Measurements from ENCODE around the gene TMEM205. TPM values are rescaled to one million over a fixed set of nuclear protein-coding genes. Genes with fewer than 3 reads are reported as not detected.

The TMEM205 gene
- total and polyA plus RNA-seq, 2 of the 13 experiments (the other 11 are each of a cell fraction or from before 2014, with no cell fraction given), result 45.5 to 98.7 TPM

DNA sequence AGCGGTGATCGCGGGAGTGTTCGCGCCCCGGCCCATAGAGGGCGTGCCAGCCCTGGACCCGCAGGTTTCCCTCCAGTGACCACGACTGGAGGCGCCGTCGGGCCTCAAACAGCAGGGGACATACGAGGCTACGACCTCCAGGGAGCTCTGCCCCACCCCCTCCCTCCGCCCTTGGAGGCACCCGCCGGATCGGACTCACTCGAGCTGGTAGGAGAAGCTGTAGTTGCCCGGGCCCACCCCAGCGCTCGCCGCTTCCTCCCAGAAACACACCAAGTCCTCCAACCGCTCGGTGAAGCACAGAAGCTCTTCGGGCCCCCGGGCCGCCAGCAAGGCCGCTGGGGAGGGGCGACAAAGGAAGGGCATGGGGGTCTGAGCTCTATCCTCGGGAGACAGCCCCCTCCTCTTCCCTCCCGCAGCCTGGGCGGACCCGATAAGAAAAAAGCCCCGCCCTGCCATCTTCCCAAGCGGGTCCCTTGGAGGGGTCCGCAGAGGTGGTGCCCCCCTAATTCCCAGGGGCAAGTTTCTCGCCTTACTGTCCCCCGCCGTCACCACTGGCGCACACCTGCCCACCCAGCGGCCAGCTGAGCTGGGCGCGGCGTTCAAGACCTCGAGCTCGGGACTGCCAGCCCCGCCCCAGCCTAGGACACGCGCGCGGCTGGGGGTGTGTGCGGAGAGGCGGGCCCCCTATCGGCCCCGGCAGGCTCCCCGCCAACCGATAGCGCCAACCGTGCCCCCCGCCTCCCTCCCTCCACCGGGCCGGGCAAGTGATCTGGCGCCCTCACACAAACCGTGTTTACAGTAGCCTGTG, 37.0 kb upstream of the TMEM205 start (continued):
- TF ChIP-seq, protein P1, sequence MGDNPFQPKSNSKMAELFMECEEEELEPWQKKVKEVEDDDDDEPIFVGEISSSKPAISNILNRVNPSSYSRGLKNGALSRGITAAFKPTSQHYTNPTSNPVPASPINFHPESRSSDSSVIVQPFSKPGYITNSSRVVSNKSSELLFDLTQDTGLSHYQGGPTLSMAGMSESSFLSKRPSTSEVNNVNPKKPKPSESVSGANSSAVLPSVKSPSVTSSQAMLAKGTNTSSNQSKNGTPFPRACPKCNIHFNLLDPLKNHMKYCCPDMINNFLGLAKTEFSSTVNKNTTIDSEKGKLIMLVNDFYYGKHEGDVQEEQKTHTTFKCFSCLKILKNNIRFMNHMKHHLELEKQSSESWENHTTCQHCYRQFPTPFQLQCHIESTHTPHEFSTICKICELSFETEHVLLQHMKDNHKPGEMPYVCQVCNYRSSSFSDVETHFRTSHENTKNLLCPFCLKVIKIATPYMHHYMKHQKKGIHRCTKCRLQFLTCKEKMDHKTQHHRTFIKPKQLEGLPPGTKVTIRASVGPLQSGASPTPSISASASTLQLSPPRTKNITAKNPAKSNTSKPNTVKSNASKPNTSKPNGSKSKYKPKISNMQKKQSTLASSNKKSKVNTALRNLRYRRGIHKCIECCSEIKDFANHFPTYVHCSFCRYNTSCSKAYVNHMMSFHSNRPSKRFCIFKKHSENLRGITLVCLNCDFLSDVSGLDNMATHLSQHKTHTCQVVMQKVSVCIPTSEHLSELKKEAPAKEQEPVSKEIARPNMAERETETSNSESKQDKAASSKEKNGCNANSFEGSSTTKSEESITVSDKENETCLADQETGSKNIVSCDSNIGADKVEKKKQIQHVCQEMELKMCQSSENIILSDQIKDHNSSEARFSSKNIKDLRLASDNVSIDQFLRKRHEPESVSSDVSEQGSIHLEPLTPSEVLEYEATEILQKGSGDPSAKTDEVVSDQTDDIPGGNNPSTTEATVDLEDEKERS (CRISPR knock-in tag; IDR thresholded peaks at IDR 0.05), result peak; percentile 89
- TF ChIP-seq ZFY (CRISPR knock-in tag; IDR thresholded peaks at IDR 0.05) (peak; percentile 50; the same call in 1 of the 2 replicates), HDAC1 (CRISPR knock-in tag; IDR thresholded peaks at IDR 0.05) (peak; percentile 40; the same call in 1 of the 2 replicates), FOXA1 (IDR thresholded peaks at IDR 0.05) (no peak), FOXA1 (CRISPR knock-in tag; IDR thresholded peaks at IDR 0.05) (peak; percentile 57), SIN3A (IDR thresholded peaks at IDR 0.05; ENCODE audit: borderline replicate concordance, low read depth, low read length) (peak; percentile 28; the same call in 1 of the 2 replicates), BORCS8-MEF2B (CRISPR knock-in tag; IDR thresholded peaks at IDR 0.05) (0 out of 2 replicates have a peak, but pooled peaks have one; percentile 34), ZNF446 (CRISPR knock-in tag; IDR thresholded peaks at IDR 0.05) (0 out of 2 replicates have a peak, but pooled peaks have one; percentile 33), XRCC5 (optimal IDR thresholded peaks at IDR 0.05; ENCODE audit: low read length) (peak; percentile 78), MAF1 (CRISPR knock-in tag; IDR thresholded peaks at IDR 0.05; ENCODE audit: borderline replicate concordance) (0 out of 2 replicates have a peak, but pooled peaks have one; percentile 11), ZNF205 (CRISPR knock-in tag; IDR thresholded peaks at IDR 0.05) (no peak), NFKB2 (CRISPR knock-in tag; IDR thresholded peaks at IDR 0.05; ENCODE audit: borderline replicate concordance) (peak; percentile 90; the same call in 1 of the 2 replicates), POGZ (CRISPR knock-in tag; IDR thresholded peaks at IDR 0.05) (0 out of 2 replicates have a peak, but pooled peaks have one; percentile 20), RARG (CRISPR knock-in tag; IDR thresholded peaks at IDR 0.05; ENCODE audit: low read depth) (no peak), ISL2 (CRISPR knock-in tag; IDR thresholded peaks at IDR 0.05) (peak; percentile 32; the same call in 1 of the 2 replicates), HDAC2 (CRISPR knock-in tag; IDR thresholded peaks at IDR 0.05) (peak; percentile 70)
- TF ChIP-seq, protein P2, sequence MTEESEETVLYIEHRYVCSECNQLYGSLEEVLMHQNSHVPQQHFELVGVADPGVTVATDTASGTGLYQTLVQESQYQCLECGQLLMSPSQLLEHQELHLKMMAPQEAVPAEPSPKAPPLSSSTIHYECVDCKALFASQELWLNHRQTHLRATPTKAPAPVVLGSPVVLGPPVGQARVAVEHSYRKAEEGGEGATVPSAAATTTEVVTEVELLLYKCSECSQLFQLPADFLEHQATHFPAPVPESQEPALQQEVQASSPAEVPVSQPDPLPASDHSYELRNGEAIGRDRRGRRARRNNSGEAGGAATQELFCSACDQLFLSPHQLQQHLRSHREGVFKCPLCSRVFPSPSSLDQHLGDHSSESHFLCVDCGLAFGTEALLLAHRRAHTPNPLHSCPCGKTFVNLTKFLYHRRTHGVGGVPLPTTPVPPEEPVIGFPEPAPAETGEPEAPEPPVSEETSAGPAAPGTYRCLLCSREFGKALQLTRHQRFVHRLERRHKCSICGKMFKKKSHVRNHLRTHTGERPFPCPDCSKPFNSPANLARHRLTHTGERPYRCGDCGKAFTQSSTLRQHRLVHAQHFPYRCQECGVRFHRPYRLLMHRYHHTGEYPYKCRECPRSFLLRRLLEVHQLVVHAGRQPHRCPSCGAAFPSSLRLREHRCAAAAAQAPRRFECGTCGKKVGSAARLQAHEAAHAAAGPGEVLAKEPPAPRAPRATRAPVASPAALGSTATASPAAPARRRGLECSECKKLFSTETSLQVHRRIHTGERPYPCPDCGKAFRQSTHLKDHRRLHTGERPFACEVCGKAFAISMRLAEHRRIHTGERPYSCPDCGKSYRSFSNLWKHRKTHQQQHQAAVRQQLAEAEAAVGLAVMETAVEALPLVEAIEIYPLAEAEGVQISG (CRISPR knock-in tag; IDR thresholded peaks at IDR 0.05), result peak; percentile 82
- TF ChIP-seq, protein P3, sequence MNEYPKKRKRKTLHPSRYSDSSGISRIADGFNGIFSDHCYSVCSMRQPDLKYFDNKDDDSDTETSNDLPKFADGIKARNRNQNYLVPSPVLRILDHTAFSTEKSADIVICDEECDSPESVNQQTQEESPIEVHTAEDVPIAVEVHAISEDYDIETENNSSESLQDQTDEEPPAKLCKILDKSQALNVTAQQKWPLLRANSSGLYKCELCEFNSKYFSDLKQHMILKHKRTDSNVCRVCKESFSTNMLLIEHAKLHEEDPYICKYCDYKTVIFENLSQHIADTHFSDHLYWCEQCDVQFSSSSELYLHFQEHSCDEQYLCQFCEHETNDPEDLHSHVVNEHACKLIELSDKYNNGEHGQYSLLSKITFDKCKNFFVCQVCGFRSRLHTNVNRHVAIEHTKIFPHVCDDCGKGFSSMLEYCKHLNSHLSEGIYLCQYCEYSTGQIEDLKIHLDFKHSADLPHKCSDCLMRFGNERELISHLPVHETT (CRISPR knock-in tag; conservative IDR thresholded peaks at IDR 0.05), result peak; percentile 65; the same call in 1 of the 2 replicates
